Measurements from ENCODE around the gene MAP2K5. TPM values are rescaled to one million over a fixed set of nuclear protein-coding genes. Genes with fewer than 3 reads are reported as not detected.
A peak's percentile ranks its signal among the peaks of the same experiment; 100 is the strongest.

Gene MAP2K5
- total RNA-seq, 1 experiment from 2014 or later, result 46.6 TPM

DNA sequence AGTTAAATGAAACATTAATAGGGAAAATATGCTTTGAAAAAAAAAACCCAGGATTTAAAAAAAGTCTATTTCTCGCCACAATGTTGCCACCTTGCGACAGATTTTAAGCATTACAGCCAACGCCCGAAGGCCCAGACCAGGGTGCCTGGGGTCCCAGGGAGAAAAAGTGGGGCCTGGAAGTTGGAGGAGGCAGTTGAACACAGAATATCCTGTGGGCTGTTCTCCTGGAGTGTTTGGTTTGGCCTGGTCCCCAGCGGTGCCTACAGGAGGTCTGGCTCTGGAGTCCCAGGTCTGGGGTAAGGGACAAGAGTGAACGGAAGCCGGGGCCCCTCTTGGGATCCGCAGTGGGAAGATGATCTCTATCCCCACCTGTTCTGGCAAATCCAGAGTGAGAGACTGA lies 294.0 kb downstream of the MAP2K5 start:
- peak; percentile 52 for DNase-seq (ENCODE audit: low spot score)
- in situ Hi-C loops (cut with HindIII; ENCODE audit: low sequenced_read_pairs), result no loop called here

DNA sequence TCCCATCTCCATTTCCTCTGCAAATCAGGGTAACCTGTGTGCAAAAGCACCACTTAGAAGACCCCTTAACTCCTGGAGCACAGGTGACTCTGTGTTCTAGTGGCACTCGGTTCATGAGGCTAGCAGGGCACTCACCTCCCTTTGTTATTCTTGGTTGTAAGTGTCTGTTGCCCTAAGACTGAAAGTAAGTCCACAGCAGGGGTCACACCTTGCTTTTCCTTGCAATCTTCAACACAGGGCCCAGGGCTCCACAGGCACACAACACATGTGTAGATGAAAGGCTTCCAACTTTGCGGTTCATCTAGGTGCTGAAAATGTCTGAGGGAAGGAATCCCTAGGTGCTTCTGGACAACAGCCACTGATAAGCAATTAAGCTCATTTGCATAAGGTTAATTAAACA lies 294.5 kb downstream of the MAP2K5 start:
- in situ Hi-C loops (cut with HindIII; ENCODE audit: low sequenced_read_pairs), result no loop called here
- DNase-seq (ENCODE audit: low spot score), result no peak

DNA sequence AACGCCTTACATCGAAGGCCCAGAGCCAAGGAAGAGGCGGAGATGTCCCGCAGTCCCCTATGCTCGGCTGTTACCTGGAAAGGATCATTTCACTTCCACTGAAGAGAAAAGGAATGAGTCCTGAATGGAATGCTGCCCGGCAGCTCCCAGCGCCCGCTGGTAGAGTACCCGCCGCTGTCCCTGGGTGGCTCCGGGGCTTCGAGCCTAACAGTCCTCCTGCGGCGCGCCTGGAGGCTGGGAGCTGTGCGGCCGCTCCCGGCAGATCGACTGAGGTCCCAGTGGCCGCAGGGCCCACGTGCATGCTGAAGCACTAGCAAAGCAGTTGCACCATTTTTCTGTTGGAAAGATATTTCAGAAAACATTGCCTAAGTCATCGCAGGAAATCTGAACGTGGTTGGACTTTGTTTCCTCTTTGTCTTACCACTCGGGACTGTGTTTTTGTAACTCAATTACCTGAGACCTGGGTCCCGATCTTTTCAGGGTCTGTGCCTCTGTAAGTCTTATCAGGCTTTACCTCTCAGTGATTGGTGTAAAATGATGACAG lies 296.4 kb downstream of the MAP2K5 start:
- in situ Hi-C loops (cut with HindIII; ENCODE audit: low sequenced_read_pairs), result no loop called here
- peak; percentile 71 for DNase-seq (ENCODE audit: low spot score)

DNA sequence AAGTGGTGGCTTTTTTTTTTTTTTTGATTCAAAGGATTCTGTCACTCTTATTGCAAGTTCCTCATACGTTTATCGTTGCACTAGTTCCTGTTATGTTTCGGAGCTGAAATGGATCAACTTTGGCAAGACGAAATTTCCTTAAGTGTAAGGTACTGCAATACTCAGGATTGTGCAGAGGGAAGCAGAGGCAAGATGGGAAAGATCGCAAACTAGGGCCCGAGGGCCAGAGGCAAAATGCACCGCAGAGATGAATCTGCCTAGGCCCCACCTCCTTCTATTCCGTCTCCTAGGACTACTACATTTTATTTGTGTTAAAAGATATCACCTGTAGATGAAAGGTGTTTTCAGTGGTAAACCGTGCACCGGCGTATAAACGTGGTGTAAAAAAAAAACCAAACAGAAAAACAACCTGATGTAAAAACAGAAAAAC lies 297.0 kb downstream of the MAP2K5 start:
- peak; percentile 81 for DNase-seq (ENCODE audit: low spot score)
- in situ Hi-C loops (cut with HindIII; ENCODE audit: low sequenced_read_pairs), result no loop called here

DNA sequence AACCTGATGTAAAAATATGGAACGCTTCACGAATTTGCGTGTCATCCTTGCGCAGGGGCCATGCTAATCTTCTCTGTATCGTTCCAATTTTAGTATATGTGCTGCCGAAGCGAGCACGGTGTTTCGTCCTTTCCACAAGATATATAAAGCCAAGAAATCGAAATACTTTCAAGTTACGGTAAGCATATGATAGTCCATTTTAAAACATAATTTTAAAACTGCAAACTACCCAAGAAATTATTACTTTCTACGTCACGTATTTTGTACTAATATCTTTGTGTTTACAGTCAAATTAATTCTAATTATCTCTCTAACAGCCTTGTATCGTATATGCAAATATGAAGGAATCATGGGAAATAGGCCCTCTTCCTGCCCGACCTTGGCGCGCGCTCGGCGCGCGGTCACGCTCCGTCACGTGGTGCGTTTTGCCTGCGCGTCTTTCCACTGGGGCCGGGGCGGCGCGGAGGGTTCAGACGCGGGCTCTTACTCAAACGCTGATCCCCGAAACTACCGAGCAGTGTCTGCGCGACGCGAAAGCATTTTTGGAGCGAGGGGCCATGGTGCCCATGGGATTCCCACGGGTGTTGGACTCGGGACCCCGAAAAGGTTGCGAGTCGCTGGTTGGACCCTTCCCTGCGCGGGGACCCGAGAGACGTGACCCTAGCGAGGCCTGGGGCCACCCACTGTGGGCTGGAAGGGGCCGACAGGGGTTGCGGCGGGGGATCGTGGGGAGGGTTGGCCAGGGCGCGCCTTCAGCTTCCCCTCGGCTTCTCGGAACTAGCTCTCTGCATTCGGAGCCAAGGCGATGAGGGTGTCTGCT lies 297.6 kb downstream of the MAP2K5 start, which contains the start of gene RNU6-1:
TSS of gene RNU6-1 (minus strand) at position 117 of the 820 bp plus-strand sequence.
- in situ Hi-C loops (cut with HindIII; ENCODE audit: low sequenced_read_pairs), result no loop called here

DNA sequence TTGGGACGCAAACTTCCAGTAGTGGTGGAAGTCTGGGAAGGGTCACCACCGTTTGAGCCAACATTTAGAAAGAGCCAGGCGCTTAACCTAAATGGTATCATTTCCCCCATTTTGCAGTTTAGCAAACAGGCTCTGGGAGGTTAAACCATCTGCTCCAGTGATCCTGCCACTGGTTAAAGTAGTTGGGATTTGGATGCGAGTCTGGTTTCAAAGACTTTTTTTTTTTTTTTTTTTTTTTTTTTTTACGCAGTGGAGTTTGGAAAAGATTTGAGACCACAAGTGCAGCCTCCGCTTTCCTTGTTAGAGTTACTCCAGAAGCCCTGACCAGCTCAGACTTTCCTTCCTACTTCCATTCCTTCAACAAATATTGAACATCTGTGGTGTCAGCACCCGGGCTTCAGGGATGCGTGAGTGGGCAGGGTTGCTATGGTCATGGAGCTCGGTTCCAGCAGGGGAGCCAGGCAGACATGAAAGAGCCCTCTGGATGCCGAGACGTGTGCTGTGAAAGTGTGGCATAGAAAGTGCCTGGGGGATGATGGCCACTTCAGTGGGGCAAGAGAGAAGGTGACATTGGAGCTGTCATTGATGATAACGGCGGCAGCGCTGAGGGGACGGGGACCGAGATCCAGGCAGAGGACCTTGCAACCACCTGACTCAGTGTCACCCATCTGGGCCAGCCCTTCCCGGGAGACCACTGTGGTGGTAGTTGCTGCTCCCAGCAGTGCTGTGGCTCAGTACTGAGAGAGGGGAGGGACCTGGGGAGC lies 298.4 kb downstream of the MAP2K5 start:
- in situ Hi-C loops (cut with HindIII; ENCODE audit: low sequenced_read_pairs), result no loop called here
- peak; percentile 59 for DNase-seq (ENCODE audit: low spot score)

More for the DNA sequence above, 297.6 kb downstream of the MAP2K5 start, which contains the start of gene RNU6-1:
- peak; percentile 92 for DNase-seq (ENCODE audit: low spot score)

DNA sequence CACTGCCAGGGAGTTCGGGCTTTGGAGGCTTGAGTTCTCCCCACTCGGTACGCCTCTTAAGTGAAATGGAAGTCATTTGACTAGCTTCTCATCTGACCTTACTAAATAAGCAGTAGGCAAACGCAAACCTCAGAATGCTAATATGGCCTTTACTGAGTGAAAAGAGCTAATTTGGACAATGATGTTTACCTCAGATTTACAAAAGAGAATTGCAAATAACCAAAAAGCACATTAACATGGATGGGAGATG lies 298.9 kb downstream of the MAP2K5 start:
- DNase-seq (ENCODE audit: low spot score), result peak; percentile 51
- in situ Hi-C loops (cut with HindIII; ENCODE audit: low sequenced_read_pairs), result no loop called here

DNA sequence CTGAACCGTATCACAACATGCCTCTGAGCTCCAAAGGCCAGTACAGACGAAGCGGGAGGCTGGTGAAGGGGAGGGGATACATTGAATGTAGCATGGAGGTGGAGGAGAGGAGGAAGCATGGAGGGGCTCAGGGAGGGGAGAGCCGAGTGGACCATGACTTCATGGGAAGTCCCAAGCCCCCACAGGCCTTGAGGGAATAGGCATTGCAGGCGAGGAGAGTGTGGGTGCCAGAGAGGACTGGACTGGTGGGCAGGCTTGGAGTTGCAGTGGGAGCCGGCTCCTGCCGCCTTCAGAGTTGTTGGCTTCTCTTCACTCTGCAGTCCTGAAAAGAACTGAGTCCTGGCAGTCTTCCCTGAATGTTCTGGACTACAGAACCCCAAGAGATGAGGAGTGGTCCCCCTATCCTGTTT lies 300.6 kb downstream of the MAP2K5 start:
- in situ Hi-C loops (cut with HindIII; ENCODE audit: low sequenced_read_pairs), result no loop called here
- no peak for DNase-seq (ENCODE audit: low spot score)

DNA sequence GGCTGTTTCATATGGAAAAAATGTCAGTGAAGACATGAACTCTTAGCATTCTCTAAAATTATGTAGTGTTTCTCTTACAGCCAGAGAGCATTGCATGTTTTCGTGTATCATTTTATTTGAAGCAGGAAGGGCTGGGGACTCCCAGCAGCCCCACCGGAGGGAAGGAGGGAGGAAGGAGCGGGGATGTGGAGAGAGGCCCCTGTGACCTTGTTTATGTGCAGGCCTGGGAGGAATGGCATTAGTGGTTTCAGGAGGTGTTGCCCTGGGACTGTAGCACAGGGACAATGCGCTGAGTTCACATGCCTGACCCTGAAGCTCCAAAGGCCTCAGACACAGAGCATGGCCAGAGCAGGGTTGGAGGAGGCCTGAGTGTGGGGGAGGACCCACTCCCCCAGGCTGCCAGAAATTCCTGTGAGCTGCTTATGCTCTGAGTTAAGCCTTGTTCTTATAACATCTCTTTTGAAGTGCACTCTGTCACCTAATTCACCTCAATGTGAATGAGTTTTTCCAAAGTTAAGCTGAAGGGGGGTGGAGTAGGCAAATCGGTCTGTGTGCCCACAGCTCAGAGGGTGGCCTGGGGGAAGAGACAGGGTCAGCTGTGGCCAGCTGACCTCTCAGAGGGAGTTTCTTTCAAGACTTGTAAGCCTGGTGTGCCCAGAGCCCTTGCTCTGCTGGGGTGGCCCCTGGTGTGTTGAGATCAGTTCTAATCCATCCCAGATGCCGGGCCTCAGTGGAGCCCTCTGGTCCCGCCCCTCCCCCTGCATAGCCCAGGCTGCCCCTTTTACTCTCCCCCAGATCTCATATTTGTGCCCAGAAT lies 301.3 kb downstream of the MAP2K5 start:
- DNase-seq (ENCODE audit: low spot score), result peak; percentile 75
- in situ Hi-C loops (cut with HindIII; ENCODE audit: low sequenced_read_pairs), result no loop called here

DNA sequence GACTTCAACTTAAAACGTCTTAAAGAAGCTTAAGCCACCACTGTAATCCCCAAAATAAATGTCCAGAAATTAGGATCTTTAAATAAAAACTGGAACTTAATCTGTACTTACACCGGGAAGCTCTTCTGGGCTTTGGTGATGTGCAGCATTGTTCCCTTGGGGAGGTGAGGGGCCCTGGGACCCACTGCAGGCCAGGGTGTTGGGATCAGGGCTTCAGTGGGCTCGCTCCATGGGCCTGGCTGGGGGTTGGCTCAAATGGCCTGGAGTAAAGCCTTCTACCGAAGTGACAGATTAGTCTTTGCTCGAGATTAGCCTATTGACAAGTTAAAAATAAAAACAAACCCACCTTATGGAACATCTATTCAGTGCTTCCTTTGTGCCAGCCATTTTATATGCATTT lies 303.5 kb downstream of the MAP2K5 start:
- in situ Hi-C loops (cut with HindIII; ENCODE audit: low sequenced_read_pairs), result no loop called here
- DNase-seq (ENCODE audit: low spot score), result no peak

DNA sequence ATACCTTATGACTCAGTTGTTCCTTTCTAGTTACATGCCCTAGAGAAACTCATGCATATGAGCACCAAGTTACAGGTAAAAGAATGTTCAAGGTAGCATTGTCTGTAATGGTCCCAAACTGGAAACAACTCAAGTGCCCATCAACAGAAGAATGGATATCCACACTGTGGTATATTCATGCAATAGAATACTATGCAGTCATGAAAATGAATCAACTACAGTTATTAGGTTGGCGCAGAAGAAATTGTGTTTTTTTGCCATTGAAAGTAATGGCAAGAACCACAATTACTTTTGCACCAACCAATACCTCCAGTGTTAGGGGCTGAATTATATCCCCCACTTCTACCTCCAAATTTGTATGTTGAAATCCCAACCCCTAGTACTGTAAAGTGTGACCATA lies 307.0 kb downstream of the MAP2K5 start:
- DNase-seq (ENCODE audit: low spot score), result no peak
- in situ Hi-C loops (cut with HindIII; ENCODE audit: low sequenced_read_pairs), result no loop called here

DNA sequence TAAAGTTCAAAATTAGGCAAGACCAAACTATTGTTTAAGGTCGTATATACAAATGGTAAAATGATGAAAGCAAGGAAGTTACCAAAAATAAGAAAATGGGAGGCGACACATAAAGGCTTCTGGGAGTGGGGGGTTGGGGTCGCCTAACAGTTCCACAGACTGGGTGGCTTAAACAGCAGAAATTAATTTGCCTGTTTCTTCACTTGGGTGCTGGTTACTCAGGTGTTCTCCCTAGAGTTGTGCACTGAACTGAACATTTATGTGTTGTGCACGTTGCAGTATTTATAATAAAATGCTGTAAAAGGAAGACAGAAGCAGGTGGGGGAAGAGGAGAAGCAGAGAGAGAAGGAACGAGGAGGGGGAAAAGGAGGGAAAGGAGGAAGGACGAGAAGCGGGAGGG lies 307.8 kb downstream of the MAP2K5 start:
- in situ Hi-C loops (cut with HindIII; ENCODE audit: low sequenced_read_pairs), result no loop called here
- no peak for DNase-seq (ENCODE audit: low spot score)

DNA sequence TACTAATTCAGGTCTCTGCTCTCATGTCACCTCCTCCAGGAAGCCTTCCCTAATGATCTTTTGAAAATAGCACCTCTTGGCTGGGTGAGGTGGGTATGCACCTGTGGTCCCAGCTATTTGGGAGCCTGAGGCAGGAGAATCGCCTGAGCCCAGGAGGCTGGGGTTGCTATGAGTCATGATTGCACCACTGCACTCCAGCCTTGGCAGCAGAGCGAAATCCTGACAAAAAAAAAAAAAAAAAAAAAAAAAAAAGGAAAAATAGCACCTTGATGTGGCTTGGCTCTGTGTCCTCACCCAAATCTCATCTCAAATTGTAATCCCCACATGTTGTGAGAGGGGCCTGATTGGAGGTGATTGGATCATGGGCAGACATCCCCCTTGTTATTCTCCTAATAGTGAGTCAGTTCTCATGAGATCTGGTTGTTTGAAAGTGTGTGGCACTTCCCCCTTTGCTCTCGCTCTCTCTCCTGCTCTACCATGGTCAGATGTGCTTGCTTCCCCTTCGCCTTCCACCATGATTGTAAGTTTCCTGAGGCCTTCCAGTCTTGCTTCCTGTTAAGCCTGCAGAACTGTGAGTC lies 308.6 kb downstream of the MAP2K5 start:
- in situ Hi-C loops (cut with HindIII; ENCODE audit: low sequenced_read_pairs), result no loop called here
- no peak for DNase-seq (ENCODE audit: low spot score)

DNA sequence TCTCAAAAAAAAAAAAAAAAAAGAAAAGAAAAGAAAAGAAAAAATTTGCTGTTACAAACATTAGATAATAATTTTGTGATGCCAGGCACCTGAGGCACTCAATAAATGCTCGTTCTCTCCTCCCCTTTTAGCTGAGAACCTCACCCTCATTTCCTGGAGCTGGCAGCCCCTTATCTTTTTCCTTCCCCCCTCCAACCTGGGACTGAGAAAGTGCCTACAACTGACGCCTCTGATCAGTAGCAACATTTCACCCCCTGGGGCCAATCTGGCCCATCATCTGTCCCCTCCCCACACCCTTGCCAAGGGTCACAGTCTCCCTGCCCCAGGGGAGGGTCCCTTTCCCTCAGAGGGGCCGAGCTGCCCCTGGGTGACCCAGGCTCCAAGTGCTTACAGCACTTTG lies 309.9 kb downstream of the MAP2K5 start:
- in situ Hi-C loops (cut with HindIII; ENCODE audit: low sequenced_read_pairs), result no loop called here
- DNase-seq (ENCODE audit: low spot score), result no peak

DNA sequence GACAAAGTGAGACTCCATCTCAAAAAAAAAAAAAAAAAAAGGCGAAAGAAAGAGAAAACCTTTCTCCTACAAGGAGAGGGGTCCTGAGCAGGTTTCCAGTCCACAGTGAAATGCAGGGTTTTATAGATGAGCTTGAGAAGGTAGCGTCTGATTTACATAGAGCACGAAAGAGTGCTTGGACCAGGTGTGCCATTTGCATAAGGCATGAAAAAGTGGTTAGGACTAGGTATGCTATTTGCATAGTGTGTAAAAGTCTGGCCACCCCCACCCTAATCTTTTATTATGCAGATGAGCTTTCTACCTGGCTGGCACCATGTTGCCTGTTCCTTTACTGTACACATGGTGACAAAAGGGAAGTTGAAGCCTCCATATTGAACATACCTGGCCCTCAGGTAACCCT lies 311.0 kb downstream of the MAP2K5 start:
- no peak for DNase-seq (ENCODE audit: low spot score)
- in situ Hi-C loops (cut with HindIII; ENCODE audit: low sequenced_read_pairs), result no loop called here

DNA sequence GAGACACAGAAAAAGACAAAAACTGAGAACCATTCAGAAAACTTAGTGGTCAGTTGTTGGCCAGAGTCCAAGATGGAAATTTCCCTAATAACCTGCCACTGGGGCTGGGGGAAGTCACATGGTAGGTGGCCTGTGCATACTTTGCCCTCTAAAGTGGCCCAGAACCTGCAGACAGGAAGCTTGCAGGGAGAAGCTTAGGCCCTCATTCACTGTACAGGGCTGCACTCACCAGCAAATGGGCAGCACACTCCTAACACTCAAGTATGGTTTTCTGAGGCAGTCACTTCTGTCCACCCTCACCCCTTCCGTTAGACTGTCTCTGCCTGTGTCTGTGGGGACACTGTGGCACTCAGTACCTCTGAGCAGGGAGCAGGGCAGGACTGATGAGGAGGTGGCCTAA lies 311.9 kb downstream of the MAP2K5 start:
- in situ Hi-C loops (cut with HindIII; ENCODE audit: low sequenced_read_pairs), result no loop called here
- no peak for DNase-seq (ENCODE audit: low spot score)

DNA sequence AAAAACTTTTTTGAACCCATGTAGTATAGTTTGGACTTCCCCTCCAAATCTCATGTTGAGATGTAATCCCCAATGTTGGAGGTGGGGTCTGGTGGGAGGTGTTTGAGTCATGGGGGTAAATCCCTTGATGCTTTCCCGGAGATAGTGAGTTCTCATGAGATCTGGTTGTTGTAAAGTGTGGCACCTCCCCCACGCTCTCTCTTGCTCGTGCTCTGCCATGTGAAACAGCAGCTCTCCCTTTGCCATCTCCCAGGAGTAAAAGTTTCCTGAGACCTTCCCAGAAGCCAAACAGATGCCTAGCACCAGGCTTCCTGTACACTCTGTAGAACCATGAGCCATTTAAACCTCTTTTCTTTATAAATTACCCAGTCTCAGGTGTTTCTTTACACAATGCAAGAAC lies 313.3 kb downstream of the MAP2K5 start:
- in situ Hi-C loops (cut with HindIII; ENCODE audit: low sequenced_read_pairs), result no loop called here
- DNase-seq (ENCODE audit: low spot score), result no peak

Measured in G401 (cell line).